ENCODE results near the gene RABEP1.

- TF ChIP-seq, protein P1, sequence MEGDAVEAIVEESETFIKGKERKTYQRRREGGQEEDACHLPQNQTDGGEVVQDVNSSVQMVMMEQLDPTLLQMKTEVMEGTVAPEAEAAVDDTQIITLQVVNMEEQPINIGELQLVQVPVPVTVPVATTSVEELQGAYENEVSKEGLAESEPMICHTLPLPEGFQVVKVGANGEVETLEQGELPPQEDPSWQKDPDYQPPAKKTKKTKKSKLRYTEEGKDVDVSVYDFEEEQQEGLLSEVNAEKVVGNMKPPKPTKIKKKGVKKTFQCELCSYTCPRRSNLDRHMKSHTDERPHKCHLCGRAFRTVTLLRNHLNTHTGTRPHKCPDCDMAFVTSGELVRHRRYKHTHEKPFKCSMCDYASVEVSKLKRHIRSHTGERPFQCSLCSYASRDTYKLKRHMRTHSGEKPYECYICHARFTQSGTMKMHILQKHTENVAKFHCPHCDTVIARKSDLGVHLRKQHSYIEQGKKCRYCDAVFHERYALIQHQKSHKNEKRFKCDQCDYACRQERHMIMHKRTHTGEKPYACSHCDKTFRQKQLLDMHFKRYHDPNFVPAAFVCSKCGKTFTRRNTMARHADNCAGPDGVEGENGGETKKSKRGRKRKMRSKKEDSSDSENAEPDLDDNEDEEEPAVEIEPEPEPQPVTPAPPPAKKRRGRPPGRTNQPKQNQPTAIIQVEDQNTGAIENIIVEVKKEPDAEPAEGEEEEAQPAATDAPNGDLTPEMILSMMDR (IDR thresholded peaks at IDR 0.05) = no peak
- no peak for TF ChIP-seq ZFX (IDR thresholded peaks at IDR 0.05; ENCODE audit: borderline replicate concordance)
These were observed 48.9 kb downstream of the RABEP1 start for GRCh38 chr17:5330981-5331380.
